Measurements from ENCODE around the gene PAN3. TPM values are rescaled to one million over a fixed set of nuclear protein-coding genes. Genes with fewer than 3 reads are reported as not detected.

The PAN3 gene
- polyA plus RNA-seq, 1 experiment, result 10.7 TPM

GRCh38 chr13:28110414-28110813 lies 27.9 kb upstream of the PAN3 start:
- no peak for DNase-seq (ENCODE audit: low read depth)
- H3K27me3 ChIP-seq (ENCODE audit: control insufficient read depth, insufficient read depth, low read length), result peaks cover 1% of the 10 kb centered on the region; the same call in 1 of the 2 replicates
- no peak for TF ChIP-seq CTCF (IDR thresholded peaks at IDR 0.05; ENCODE audit: insufficient read depth, low read depth, low read length)
- H3K36me3 ChIP-seq (ENCODE audit: control insufficient read depth, insufficient read depth, low read length), result no peaks in the 10 kb centered on the region
- H3K4me3 ChIP-seq (ENCODE audit: low read depth, low read length), result no peak overlapping the region
- CTCF ChIA-PET, result no interaction called here
- POLR2A ChIA-PET, result no interaction called here

- Histone ChIP-seq H3K36me3 (ENCODE audit: control insufficient read depth, insufficient read depth, low read length) (no peaks in the 10 kb centered on the region), H3K4me3 (ENCODE audit: low read depth, low read length) (no peak overlapping the region), H3K27me3 (ENCODE audit: control insufficient read depth, insufficient read depth, low read length) (peaks cover 5% of the 10 kb centered on the region)
- ChIA-PET POLR2A (no interaction called here), CTCF (no interaction called here)
- no peak for DNase-seq (ENCODE audit: low read depth)
- no peak for TF ChIP-seq CTCF (IDR thresholded peaks at IDR 0.05; ENCODE audit: insufficient read depth, low read depth, low read length)
Measured at GRCh38 chr13:28116736-28117135, 21.6 kb upstream of the PAN3 start.

- ChIA-PET POLR2A (no interaction called here), CTCF (interaction anchor here (0.7 to 1.0 kb wide), 2 partner anchors 13 to 18 kb away, joined by 3 to 4 read pairs; no protein-coding TSS in a partner anchor)
- TF ChIP-seq CTCF (IDR thresholded peaks at IDR 0.05; ENCODE audit: insufficient read depth, low read depth, low read length), result no peak
- H3K4me3 ChIP-seq (ENCODE audit: low read depth, low read length), result no peak overlapping the region
- H3K27me3 ChIP-seq (ENCODE audit: control insufficient read depth, insufficient read depth, low read length), result peaks cover 5% of the 10 kb centered on the region
- no peaks in the 10 kb centered on the region for H3K36me3 ChIP-seq (ENCODE audit: control insufficient read depth, insufficient read depth, low read length)
- DNase-seq (ENCODE audit: low read depth), result no peak
Measured at GRCh38 chr13:28117689-28118377, 20.5 kb upstream of the PAN3 start.

GRCh38 chr13:28120317-28120716 lies 18.0 kb upstream of the PAN3 start:
- Histone ChIP-seq H3K36me3 (ENCODE audit: control insufficient read depth, insufficient read depth, low read length) (no peaks in the 10 kb centered on the region), H3K27me3 (ENCODE audit: control insufficient read depth, insufficient read depth, low read length) (peaks cover 5% of the 10 kb centered on the region), H3K4me3 (ENCODE audit: low read depth, low read length) (no peak overlapping the region)
- ChIA-PET CTCF (no interaction called here), POLR2A (no interaction called here)
- DNase-seq (ENCODE audit: low read depth), result no peak
- TF ChIP-seq CTCF (IDR thresholded peaks at IDR 0.05; ENCODE audit: insufficient read depth, low read depth, low read length), result no peak

- ChIA-PET CTCF (no interaction called here), POLR2A (no interaction called here)
- TF ChIP-seq CTCF (IDR thresholded peaks at IDR 0.05; ENCODE audit: insufficient read depth, low read depth, low read length), result no peak
- peaks cover 3% of the 10 kb centered on the region for H3K27me3 ChIP-seq (ENCODE audit: control insufficient read depth, insufficient read depth, low read length)
- H3K4me3 ChIP-seq (ENCODE audit: low read depth, low read length), result no peak overlapping the region
- H3K36me3 ChIP-seq (ENCODE audit: control insufficient read depth, insufficient read depth, low read length), result no peaks in the 10 kb centered on the region
- no peak for DNase-seq (ENCODE audit: low read depth)
Measured at GRCh38 chr13:28121224-28121623, 17.1 kb upstream of the PAN3 start.
